A549 (cell line): Measurements from ENCODE around the gene TOMM20. TPM values are rescaled to one million over a fixed set of nuclear protein-coding genes. Genes with fewer than 3 reads are reported as not detected.
A peak's percentile ranks its signal among the peaks of the same experiment; 100 is the strongest.

Source experiments
- ATAC-seq, 2 experiments: fragments of 200-7000 bp in 1 of 2; fragments of >200 bp in 1 of 2; cut with Nextera tagmentation in 1 of 2; cut with Tn5 transposase in 1 of 2; 3 replicates each; pipeline versions ENCODE4 v1.8.0 to v1.9.1; 2018 to 2020; ENCODE audit warnings: mild to moderate bottlenecking in 1 of 2, moderate library complexity in 1 of 2
- CTCF ChIA-PET: fragments of 300-600 bp; sonication (Branson Sonifier 250); formaldehyde crosslinking; extraction: SDS; loops from one replicate; lab custom pipeline; 2021; ENCODE audit warnings: antibody characterized with exemption, inconsistent platforms; lab: Yijun Ruan, JAX
- POLR2A ChIA-PET: fragments of 350-600 bp; formaldehyde crosslinking; extraction: SDS; loops from one replicate; lab custom pipeline; 2021; ENCODE audit warnings: antibody characterized with exemption, inconsistent platforms; lab: Yijun Ruan, JAX
- DNase-seq, 2 experiments: peaks; one replicate each; pipeline versions ENCODE4 v3.0.0 to v3.0.0-alpha.2; 2011 to 2016; ENCODE audit warnings: low read depth in 1 of 2, low spot score in 1 of 2
- FAIRE-seq: peaks from 2 replicates; lab custom pipeline; 2011; peaks lifted over from hg19 to GRCh38; lab: Jason Lieb, UNC
- H3K27ac ChIP-seq, 2 experiments: fragments of >200 bp; sonication (Bioruptor Twin); formaldehyde crosslinking; 3 replicates each; pipeline ENCODE4 v1.5.1; 2016 to 2017
- H3K4me1 ChIP-seq: fragments of >200 bp; sonication (Bioruptor Twin); formaldehyde crosslinking; 3 replicates; pipeline ENCODE4 v1.6.1; 2016
- H3K4me2 ChIP-seq: fragments of >200 bp; sonication (Bioruptor Twin); formaldehyde crosslinking; 3 replicates; pipeline ENCODE4 v1.6.1; 2016
- H3K4me3 ChIP-seq: fragments of >200 bp; sonication (Bioruptor Twin); formaldehyde crosslinking; 3 replicates; pipeline ENCODE4 v1.5.1; 2016
- H3K9me3 ChIP-seq: fragments of >200 bp; sonication (Bioruptor Twin); formaldehyde crosslinking; 3 replicates; pipeline ENCODE4 v1.6.1; 2016
- CBX8 ChIP-seq: fragments of 200-600 bp; sonication (generic); IDR thresholded peaks from 2 replicates; pipeline ENCODE4 v1.6.1; 2016
- EHF ChIP-seq: fragments of 250-450 bp; sonication (Bioruptor Pico); IDR thresholded peaks from 2 replicates; pipeline ENCODE4 v1.5.0; 2020; ENCODE audit warnings: mild to moderate bottlenecking
- ESRRA ChIP-seq: fragments of 150-350 bp; IDR thresholded peaks from 2 replicates; pipeline ENCODE4 v1.6.1; 2014; ENCODE audit warnings: mild to moderate bottlenecking, low read length, borderline replicate concordance
- FOSB ChIP-seq: fragments of 250-450 bp; sonication (Bioruptor Pico); IDR thresholded peaks from 2 replicates; pipeline ENCODE4 v1.5.0; 2020; ENCODE audit warnings: mild to moderate bottlenecking, moderate library complexity
- GATA3 ChIP-seq: IDR thresholded peaks from 2 replicates; pipeline ENCODE4 v1.6.1; 2012; ENCODE audit warnings: borderline replicate concordance
- HDAC2 ChIP-seq: fragments of 200-600 bp; sonication (generic); IDR thresholded peaks from 2 replicates; pipeline ENCODE4 v1.6.1; 2016
- HEYL ChIP-seq: fragments of 250-450 bp; sonication (Bioruptor Pico); IDR thresholded peaks from 2 replicates; pipeline ENCODE4 v1.8.0; 2021; ENCODE audit warnings: mild to moderate bottlenecking, moderate library complexity
- HOXA7 ChIP-seq: fragments of 250-450 bp; sonication (Bioruptor Pico); IDR thresholded peaks from 2 replicates; pipeline ENCODE4 v1.5.0; 2020; ENCODE audit warnings: mild to moderate bottlenecking, moderate library complexity
- HOXB13 ChIP-seq: fragments of 250-450 bp; sonication (Bioruptor Pico); IDR thresholded peaks from 2 replicates; pipeline ENCODE4 v1.5.0; 2020; ENCODE audit warnings: low read depth, mild to moderate bottlenecking, moderate library complexity
- JUN ChIP-seq, 2 experiments: fragments of >200 bp; sonication (Bioruptor Twin); formaldehyde crosslinking; IDR thresholded peaks; 2 replicates in 1 of 2; 3 replicates in 1 of 2; pipeline ENCODE4 v1.6.1; 2016 to 2017
- JUNB ChIP-seq: fragments of >200 bp; sonication (Bioruptor Twin); formaldehyde crosslinking; IDR thresholded peaks from 2 replicates; pipeline ENCODE4 v1.6.1; 2016
- KDM1A ChIP-seq: fragments of 200-600 bp; sonication (generic); IDR thresholded peaks from 2 replicates; pipeline ENCODE4 v1.6.1; 2016; ENCODE audit warnings: low read depth, mild to moderate bottlenecking
- MAFK ChIP-seq: fragments of 450-650 bp; IDR thresholded peaks from 2 replicates; pipeline ENCODE4 v1.6.1; 2014; ENCODE audit not compliant: partially characterized antibody
- MAX ChIP-seq: IDR thresholded peaks from 2 replicates; pipeline ENCODE4 v1.6.1; 2012
- MYC ChIP-seq: IDR thresholded peaks from 2 replicates; pipeline ENCODE4 v1.6.1; 2012; ENCODE audit warnings: mild to moderate bottlenecking, inconsistent platforms, low read length, improper control_type of control experiment, borderline replicate concordance
- NFE2L2 ChIP-seq: fragments of 150-350 bp; conservative IDR thresholded peaks from 2 replicates; pipeline ENCODE4 v1.6.1; 2014; ENCODE audit warnings: low read length
- NPAS2 ChIP-seq: fragments of 250-450 bp; sonication (Bioruptor Pico); IDR thresholded peaks from 2 replicates; pipeline ENCODE4 v1.8.0; 2022; ENCODE audit warnings: mild to moderate bottlenecking, moderate library complexity, borderline replicate concordance
- PHF8 ChIP-seq: fragments of 200-600 bp; sonication (generic); IDR thresholded peaks from 2 replicates; pipeline ENCODE4 v1.6.1; 2016; ENCODE audit warnings: low read depth, mild to moderate bottlenecking, antibody characterized with exemption, moderate library complexity, borderline replicate concordance
- POLR2A ChIP-seq: IDR thresholded peaks from 2 replicates; pipeline ENCODE4 v1.6.1; 2012; ENCODE audit warnings: mild to moderate bottlenecking, low read length
- RAD21 ChIP-seq, 2 experiments: fragments of >200 bp in 1 of 2; sonication (Bioruptor Twin) in 1 of 2; formaldehyde crosslinking in 1 of 2; IDR thresholded peaks in 1 of 2; conservative IDR thresholded peaks in 1 of 2; 2 replicates in 1 of 2; 3 replicates in 1 of 2; pipeline ENCODE4 v1.6.1; 2012 to 2018; ENCODE audit warnings: inconsistent platforms in 1 of 2
- REST ChIP-seq: fragments of 200-600 bp; sonication (generic); IDR thresholded peaks from 2 replicates; pipeline ENCODE4 v1.6.1; 2016; ENCODE audit warnings: antibody characterized with exemption, mild to moderate bottlenecking, moderate library complexity
- RFX5 ChIP-seq: fragments of 450-650 bp; IDR thresholded peaks from 2 replicates; pipeline ENCODE4 v1.7.1; 2014; ENCODE audit warnings: antibody characterized with exemption, mild to moderate bottlenecking, moderate library complexity
- RNF2 ChIP-seq: fragments of 200-600 bp; sonication (generic); IDR thresholded peaks from 2 replicates; pipeline ENCODE4 v1.6.1; 2016; ENCODE audit warnings: low read depth, mild to moderate bottlenecking, antibody characterized with exemption, moderate library complexity, borderline replicate concordance
- SREBF2 ChIP-seq: fragments of 450-650 bp; IDR thresholded peaks from 2 replicates; pipeline ENCODE4 v1.6.1; 2014; ENCODE audit warnings: mild to moderate bottlenecking, moderate library complexity
- TP53 ChIP-seq: fragments of 250-450 bp; sonication (Bioruptor Pico); IDR thresholded peaks from 2 replicates; pipeline ENCODE4 v1.5.0; 2021; ENCODE audit warnings: mild to moderate bottlenecking, moderate library complexity
- ZC3H11A ChIP-seq: fragments of 450-650 bp; IDR thresholded peaks from 2 replicates; pipeline ENCODE4 v1.6.1; 2014; ENCODE audit warnings: antibody characterized with exemption, mild to moderate bottlenecking
- ZNF302 ChIP-seq: fragments of 250-450 bp; sonication (Bioruptor Pico); IDR thresholded peaks from 2 replicates; pipeline ENCODE4 v1.9.0; 2021; ENCODE audit warnings: inconsistent platforms, mild to moderate bottlenecking, moderate library complexity
- ZSCAN20 ChIP-seq: fragments of 250-450 bp; sonication (Bioruptor Pico); IDR thresholded peaks from 2 replicates; pipeline ENCODE4 v1.8.0; 2022; ENCODE audit warnings: mild to moderate bottlenecking, moderate library complexity
- WGBS: methylation state at CpG from one replicate; pipeline ENCODE4 v1.1.6; 2017; ENCODE audit errors: missing lambda C conversion rate; 5-methylcytosine and 5-hydroxymethylcytosine counted together
- polyA plus RNA-seq, 4 experiments: library from polyadenylated mRNA; depleted of rRNA in 3 of 4; stranded (reverse); fragments of >200 nt; fragmentation: RNase III in 1 of 4; extraction: RNeasy Plus Mini Kit Qiagen cat#74134 plus additional on column Dnase treatment in 1 of 4; gene quantifications; 2 replicates in 3 of 4; 3 replicates in 1 of 4; pipeline ENCODE4 v1.2.3, GENCODE V29; 2011 to 2017
- TF ChIP-seq, protein P1 (sequence below): IDR thresholded peaks from 2 replicates; pipeline ENCODE4 v1.6.1; 2012
- TF ChIP-seq, protein P2 (sequence below): IDR thresholded peaks from 2 replicates; pipeline ENCODE4 v1.6.1; 2012; ENCODE audit warnings: low read depth, borderline replicate concordance
- TF ChIP-seq, protein P3 (sequence below): fragments of >200 bp; sonication (Bioruptor Twin); formaldehyde crosslinking; IDR thresholded peaks from 3 replicates; pipeline ENCODE4 v1.5.1; 2016

TOMM20 gene
- polyA plus RNA-seq, 2 of the 4 experiments (the other 2 are of a cell fraction), result 112 to 122 TPM

- peaks cover 77% of the 10 kb centered on the region for H3K4me1 ChIP-seq
- DNase-seq, result peak; percentile 47 to 93
- WGBS, result 56% methylated on average over 34 of the region's 34 CpGs
- H3K9me3 ChIP-seq, result no peaks in the 10 kb centered on the region
- CTCF ChIA-PET, result interaction anchor here (0.9 to 2.3 kb wide), 8 partner anchors 9 to 582 kb away, joined by 3 to 13 read pairs (median 4); no protein-coding TSS in a partner anchor
- peak overlapping the region; percentile 97 to 98 for H3K27ac ChIP-seq
- FAIRE-seq, result no peak
- 0 out of 6 replicates have a peak, but pooled peaks of 1 of the 2 experiments have one; percentile 1 for ATAC-seq
- H3K4me2 ChIP-seq, result peak overlapping the region; percentile 61
- no peak overlapping the region for H3K4me3 ChIP-seq
- POLR2A ChIA-PET, result interaction anchor here (0.7 to 4.9 kb wide), 7 partner anchors 14 to 575 kb away, joined by 3 to 50 read pairs (median 5); partner anchors contain the start of gene IRF2BP2
- TF ChIP-seq REST, result no peak
- peak; percentile 84; the same call in 1 of the 2 replicates for TF ChIP-seq FOSB (CRISPR knock-in tag)
- no peak for TF ChIP-seq HOXA7 (CRISPR knock-in tag)
- peak; percentile 83 for TF ChIP-seq MYC
- TF ChIP-seq RAD21 (conservative IDR thresholded peaks at IDR 0.05 in 1 of 2, IDR thresholded peaks at IDR 0.05 in 1 of 2), result peak in 1 of 2 experiments; percentile 62; a peak in 4 of 5 replicates
- TF ChIP-seq, protein P1, sequence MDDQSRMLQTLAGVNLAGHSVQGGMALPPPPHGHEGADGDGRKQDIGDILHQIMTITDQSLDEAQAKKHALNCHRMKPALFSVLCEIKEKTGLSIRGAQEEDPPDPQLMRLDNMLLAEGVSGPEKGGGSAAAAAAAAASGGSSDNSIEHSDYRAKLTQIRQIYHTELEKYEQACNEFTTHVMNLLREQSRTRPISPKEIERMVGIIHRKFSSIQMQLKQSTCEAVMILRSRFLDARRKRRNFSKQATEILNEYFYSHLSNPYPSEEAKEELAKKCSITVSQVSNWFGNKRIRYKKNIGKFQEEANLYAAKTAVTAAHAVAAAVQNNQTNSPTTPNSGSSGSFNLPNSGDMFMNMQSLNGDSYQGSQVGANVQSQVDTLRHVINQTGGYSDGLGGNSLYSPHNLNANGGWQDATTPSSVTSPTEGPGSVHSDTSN, result peak; percentile 63; the same call in 1 of the 2 replicates
- TF ChIP-seq KDM1A, result no peak
- peak; percentile 92 to 96; a peak in 4 of 5 replicates for TF ChIP-seq JUN (IDR thresholded peaks at IDR 0.05)
- TF ChIP-seq PHF8, result no peak
- TF ChIP-seq, protein P2, sequence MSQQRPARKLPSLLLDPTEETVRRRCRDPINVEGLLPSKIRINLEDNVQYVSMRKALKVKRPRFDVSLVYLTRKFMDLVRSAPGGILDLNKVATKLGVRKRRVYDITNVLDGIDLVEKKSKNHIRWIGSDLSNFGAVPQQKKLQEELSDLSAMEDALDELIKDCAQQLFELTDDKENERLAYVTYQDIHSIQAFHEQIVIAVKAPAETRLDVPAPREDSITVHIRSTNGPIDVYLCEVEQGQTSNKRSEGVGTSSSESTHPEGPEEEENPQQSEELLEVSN, result peak; percentile 90
- no peak for TF ChIP-seq SREBF2
- TF ChIP-seq HEYL (CRISPR knock-in tag), result 0 out of 2 replicates have a peak, but pooled peaks have one; percentile 62
- no peak for TF ChIP-seq NFE2L2
- no peak for TF ChIP-seq HDAC2
- TF ChIP-seq JUNB, result peak; percentile 89
- peak; percentile 93 for TF ChIP-seq HOXB13
- TF ChIP-seq MAFK, result peak; percentile 27
- no peak for TF ChIP-seq RFX5
- no peak; the same call in 1 of the 2 replicates for TF ChIP-seq TP53 (CRISPR knock-in tag)
- peak; percentile 94 for TF ChIP-seq ESRRA
- peak; percentile 89 for TF ChIP-seq GATA3
- TF ChIP-seq ZNF302 (CRISPR knock-in tag), result peak; percentile 72; the same call in 1 of the 2 replicates
- no peak for TF ChIP-seq CBX8
- TF ChIP-seq, protein P3, sequence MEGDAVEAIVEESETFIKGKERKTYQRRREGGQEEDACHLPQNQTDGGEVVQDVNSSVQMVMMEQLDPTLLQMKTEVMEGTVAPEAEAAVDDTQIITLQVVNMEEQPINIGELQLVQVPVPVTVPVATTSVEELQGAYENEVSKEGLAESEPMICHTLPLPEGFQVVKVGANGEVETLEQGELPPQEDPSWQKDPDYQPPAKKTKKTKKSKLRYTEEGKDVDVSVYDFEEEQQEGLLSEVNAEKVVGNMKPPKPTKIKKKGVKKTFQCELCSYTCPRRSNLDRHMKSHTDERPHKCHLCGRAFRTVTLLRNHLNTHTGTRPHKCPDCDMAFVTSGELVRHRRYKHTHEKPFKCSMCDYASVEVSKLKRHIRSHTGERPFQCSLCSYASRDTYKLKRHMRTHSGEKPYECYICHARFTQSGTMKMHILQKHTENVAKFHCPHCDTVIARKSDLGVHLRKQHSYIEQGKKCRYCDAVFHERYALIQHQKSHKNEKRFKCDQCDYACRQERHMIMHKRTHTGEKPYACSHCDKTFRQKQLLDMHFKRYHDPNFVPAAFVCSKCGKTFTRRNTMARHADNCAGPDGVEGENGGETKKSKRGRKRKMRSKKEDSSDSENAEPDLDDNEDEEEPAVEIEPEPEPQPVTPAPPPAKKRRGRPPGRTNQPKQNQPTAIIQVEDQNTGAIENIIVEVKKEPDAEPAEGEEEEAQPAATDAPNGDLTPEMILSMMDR, result no peak
- TF ChIP-seq ZSCAN20 (CRISPR knock-in tag), result peak; percentile 67; the same call in 1 of the 2 replicates
- no peak for TF ChIP-seq ZC3H11A
- TF ChIP-seq POLR2A, result no peak
- no peak for TF ChIP-seq RNF2
- TF ChIP-seq MAX, result peak; percentile 96
- TF ChIP-seq EHF, result peak; percentile 85
- TF ChIP-seq NPAS2, result 0 out of 2 replicates have a peak, but pooled peaks have one; percentile 33
Observed at GRCh38 chr1:235069577-235070563, 58.8 kb downstream of the TOMM20 start.
